PC-3 (cell line): ENCODE results near the gene SENP6. TPM values are rescaled to one million over a fixed set of nuclear protein-coding genes. Genes with fewer than 3 reads are reported as not detected.

Experiments used
- ATAC-seq: fragments of 200-7000 bp; cut with Tn5 transposase; 2 replicates; pipeline ENCODE4 v1.9.1; 2020; ENCODE audit warnings: mild to moderate bottlenecking, moderate library complexity
- BruUV-seq: library from RNA; stranded (reverse); fragments of 400-500 nt; replicated peaks from 2 replicates; lab custom pipeline; 2021; lab: Mats Ljungman, UMichigan
- CTCF ChIA-PET: fragments of 300-600 bp; sonication (Branson Sonifier 250); formaldehyde crosslinking; loops from one replicate; lab custom pipeline; 2022; ENCODE audit warnings: antibody characterized with exemption; lab: Charles Lee
- POLR2A ChIA-PET: fragments of 300-600 bp; sonication (Branson Sonifier 250); formaldehyde crosslinking; loops from one replicate; lab custom pipeline; 2022; ENCODE audit warnings: antibody characterized with exemption; ENCODE audit not compliant: unreplicated experiment; lab: Charles Lee
- DNase-seq: peaks from one replicate; pipeline ENCODE4 v3.0.0-alpha.2; 2015
- H2AFZ ChIP-seq: fragments of 300-600 bp; sonication (generic); 2 replicates; pipeline ENCODE4 v1.6.0; 2016; ENCODE audit warnings: antibody characterized with exemption, low read length
- H3F3A ChIP-seq: fragments of 300-600 bp; sonication (generic); one replicate; pipeline ENCODE4 v1.6.0; 2017; ENCODE audit warnings: antibody characterized with exemption, low read length, control low read depth, mild to moderate bottlenecking; ENCODE audit not compliant: unreplicated experiment
- H3K27ac ChIP-seq: fragments of 300-600 bp; sonication (generic); 2 replicates; pipeline ENCODE4 v1.5.1; 2016; ENCODE audit warnings: mild to moderate bottlenecking, low read length
- H3K27me3 ChIP-seq: fragments of 300-600 bp; sonication (generic); 2 replicates; pipeline ENCODE4 v1.6.1; 2016; ENCODE audit warnings: low read length, mixed read lengths
- H3K36me3 ChIP-seq: fragments of 300-600 bp; sonication (generic); 2 replicates; pipeline ENCODE4 v1.6.1; 2016; ENCODE audit warnings: low read depth, mixed run types, low read length, mixed read lengths
- H3K4me1 ChIP-seq: fragments of 300-600 bp; sonication (generic); 2 replicates; pipeline ENCODE4 v1.5.1; 2016; ENCODE audit warnings: low read length; ENCODE audit not compliant: insufficient read depth
- H3K4me2 ChIP-seq: fragments of 300-600 bp; sonication (generic); 2 replicates; pipeline ENCODE4 v1.6.0; 2016; ENCODE audit warnings: low read length
- H3K4me3 ChIP-seq: fragments of 300-600 bp; sonication (generic); 2 replicates; pipeline ENCODE4 v1.5.1; 2016; ENCODE audit warnings: mild to moderate bottlenecking, low read length, mixed read lengths
- H3K79me2 ChIP-seq: fragments of 300-600 bp; sonication (generic); 2 replicates; pipeline ENCODE4 v1.6.1; 2017; ENCODE audit warnings: low read length, mixed read lengths
- H3K9ac ChIP-seq: fragments of 300-600 bp; sonication (generic); 2 replicates; pipeline ENCODE4 v1.6.0; 2016; ENCODE audit warnings: mild to moderate bottlenecking, low read length
- H3K9me2 ChIP-seq: fragments of 300-600 bp; sonication (generic); replicated peaks from 2 replicates; pipeline ENCODE4 v1.6.1; 2016; ENCODE audit warnings: mixed run types, low read length, mixed read lengths
- H3K9me3 ChIP-seq: fragments of 300-600 bp; sonication (generic); 2 replicates; pipeline ENCODE4 v1.6.1; 2016; ENCODE audit warnings: low read length, mixed read lengths
- H4K20me1 ChIP-seq: fragments of 300-600 bp; sonication (generic); 2 replicates; pipeline ENCODE4 v1.6.1; 2016; ENCODE audit warnings: low read length, mixed read lengths
- CTCF ChIP-seq: fragments of 300-600 bp; sonication (generic); conservative IDR thresholded peaks from 2 replicates; pipeline ENCODE4 v1.5.1; 2017; ENCODE audit warnings: antibody characterized with exemption, low read depth, mild to moderate bottlenecking, low read length
- EZH2 ChIP-seq: fragments of 300-600 bp; sonication (generic); IDR thresholded peaks from one replicate; pipeline ENCODE4 v1.6.1; 2017; ENCODE audit warnings: antibody characterized with exemption, mild to moderate bottlenecking, low read length; ENCODE audit not compliant: unreplicated experiment
- EZH2phosphoT487 ChIP-seq: fragments of 300-600 bp; sonication (generic); IDR thresholded peaks from 2 replicates; pipeline ENCODE4 v1.6.1; 2018; ENCODE audit warnings: mild to moderate bottlenecking, antibody characterized with exemption, low read length, borderline replicate concordance
- intact Hi-C: fragments of 100-400 bp; cut with micrococcal nuclease; formaldehyde crosslinking; loops from 2 replicates; pipeline ENCODE4 v1.9.0; 2023
- total RNA-seq: library from RNA; depleted of rRNA; stranded (reverse); fragments of >200 nt; gene quantifications from 2 replicates; pipeline ENCODE4 v1.2.3, GENCODE V29; 2014

SENP6 gene
- total RNA-seq, 1 experiment from 2014 or later = 36.3 TPM

- H4K20me1 ChIP-seq = peaks cover 29% of the 10 kb centered on the region; the same call in 1 of the 2 replicates
- TF ChIP-seq EZH2 (no peak), EZH2phosphoT487 (no peak)
- H3K36me3 ChIP-seq = peaks cover 3% of the 10 kb centered on the region; the same call in 1 of the 2 replicates
- CTCF ChIA-PET = no interaction called here
- peak overlapping the region; percentile 100 for H3K9ac ChIP-seq
- no peak for ATAC-seq
- no peaks in the 10 kb centered on the region for H3K9me3 ChIP-seq
- no peak overlapping the region for H2AFZ ChIP-seq
- no peaks in the 10 kb centered on the region for H3F3A ChIP-seq
- peaks cover 11% of the 10 kb centered on the region for H3K4me1 ChIP-seq
- POLR2A ChIA-PET = no interaction called here
- H3K9me2 ChIP-seq = no peaks in the 10 kb centered on the region
- H3K79me2 ChIP-seq = peaks cover 74% of the 10 kb centered on the region
- TSS peak; percentile 30 for BruUV-seq
- intact Hi-C loops = no loop called here
- no peaks in the 10 kb centered on the region for H3K27me3 ChIP-seq
- H3K4me3 ChIP-seq = peak overlapping the region; percentile 90
- H3K27ac ChIP-seq = no peak overlapping the region; the same call in 1 of the 2 replicates
- DNase-seq = no peak
- H3K4me2 ChIP-seq = peak overlapping the region; percentile 89
These were observed 1.4 kb downstream of the SENP6 start for GRCh38 chr6:75603106-75603420.

GRCh38 chr6:75604294-75604693 is 2.6 kb downstream of the SENP6 start:
- Histone ChIP-seq H3K4me1 (peaks cover 11% of the 10 kb centered on the region), H3K36me3 (peaks cover 3% of the 10 kb centered on the region; the same call in 1 of the 2 replicates), H3K9me3 (no peaks in the 10 kb centered on the region), H4K20me1 (peaks cover 32% of the 10 kb centered on the region; the same call in 1 of the 2 replicates), H3K27me3 (no peaks in the 10 kb centered on the region), H3K79me2 (peaks cover 86% of the 10 kb centered on the region), H3F3A (no peaks in the 10 kb centered on the region), H3K4me3 (peak overlapping the region; percentile 90), H3K9me2 (no peaks in the 10 kb centered on the region), H3K4me2 (peak overlapping the region; percentile 89), H3K9ac (no peak overlapping the region), H2AFZ (no peak overlapping the region), H3K27ac (no peak overlapping the region)
- TF ChIP-seq CTCF = no peak
- no peak for TF ChIP-seq EZH2phosphoT487
- TF ChIP-seq EZH2 = no peak
- ATAC-seq (no peak), DNase-seq (no peak)
- no TSS peak for BruUV-seq
- POLR2A ChIA-PET = no interaction called here
- intact Hi-C loops = no loop called here
- CTCF ChIA-PET = no interaction called here

GRCh38 chr6:75605635-75606034 is 4.0 kb downstream of the SENP6 start:
- no peak overlapping the region for H3K4me3 ChIP-seq
- no peak for DNase-seq
- intact Hi-C loops = no loop called here
- H3K79me2 ChIP-seq = peaks cover 99% of the 10 kb centered on the region
- peaks cover 42% of the 10 kb centered on the region; the same call in 1 of the 2 replicates for H4K20me1 ChIP-seq
- no peak for ATAC-seq
- BruUV-seq = no TSS peak
- peaks cover 3% of the 10 kb centered on the region; the same call in 1 of the 2 replicates for H3K36me3 ChIP-seq
- H3K4me2 ChIP-seq = no peak overlapping the region
- POLR2A ChIA-PET = no interaction called here
- H3K9me2 ChIP-seq = no peaks in the 10 kb centered on the region
- H3F3A ChIP-seq = no peaks in the 10 kb centered on the region
- CTCF ChIA-PET = no interaction called here
- no peak overlapping the region for H3K27ac ChIP-seq
- peaks cover 10% of the 10 kb centered on the region for H3K4me1 ChIP-seq
- H3K9ac ChIP-seq = no peak overlapping the region
- no peaks in the 10 kb centered on the region for H3K9me3 ChIP-seq
- no peak for TF ChIP-seq EZH2
- TF ChIP-seq CTCF = no peak
- no peak for TF ChIP-seq EZH2phosphoT487
- H3K27me3 ChIP-seq = no peaks in the 10 kb centered on the region
- H2AFZ ChIP-seq = no peak overlapping the region
